ENCODE results near the gene TSEN15. TPM values are rescaled to one million over a fixed set of nuclear protein-coding genes. Genes with fewer than 3 reads are reported as not detected.
"Not testable (repeated sequence)": the region's sequence is repeated elsewhere in the genome, so short reads cannot be mapped to it uniquely, and the experiment has no call there.

TSEN15 gene
- total and polyA plus RNA-seq, 2 donors = 30.1 to 41.4 TPM

GRCh38 chr1:184033711-184034167, 17.8 kb upstream of the TSEN15 start:
- WGBS = 71% methylated on average over 2 of the region's 2 CpGs

GRCh38 chr1:184034761-184035379, 16.7 kb upstream of the TSEN15 start:
- no peak for DNase-seq (ENCODE audit: low read depth in 6 of 9, low spot score in 9 of 9)
- WGBS = 97% methylated on average over 2 of the region's 2 CpGs

More at GRCh38 chr1:184033711-184034167, 17.8 kb upstream of the TSEN15 start:
- Histone ChIP-seq H3K4me3 (ENCODE audit: low read length in 2 of 2) (no peak overlapping the region), H3K36me3 (ENCODE audit: control insufficient read depth in 2 of 2, insufficient read depth in 2 of 2, low read length in 1 of 2) (no peaks in the 10 kb centered on the region), H3K27me3 (ENCODE audit: control insufficient read depth in 2 of 2, insufficient read depth in 1 of 2, low read length in 1 of 2) (peaks cover 33 to 65% of the 10 kb centered on the region in 2 donors), H3K9me3 (ENCODE audit: control insufficient read depth in 2 of 2, insufficient read depth in 1 of 2, low read length in 1 of 2) (peaks cover 0 to 1% of the 10 kb centered on the region in 2 donors), H3K27ac (ENCODE audit: low read depth in 1 of 2, low read length in 1 of 2) (no peak overlapping the region), H3K4me1 (ENCODE audit: control insufficient read depth in 2 of 2, insufficient read depth in 2 of 2, low read length in 2 of 2) (peaks cover 7 to 10% of the 10 kb centered on the region in 2 donors)
- DNase-seq (ENCODE audit: low read depth in 6 of 9, low spot score in 9 of 9) = no peak

GRCh38 chr1:184035719-184036516, 15.6 kb upstream of the TSEN15 start:
- H3K27ac ChIP-seq (ENCODE audit: low read depth in 1 of 2, low read length in 1 of 2) = no peak overlapping the region
- no peak for DNase-seq (ENCODE audit: low read depth in 6 of 9, low spot score in 9 of 9)
- peaks cover 0 to 1% of the 10 kb centered on the region in 2 donors for H3K9me3 ChIP-seq (ENCODE audit: control insufficient read depth in 2 of 2, insufficient read depth in 1 of 2, low read length in 1 of 2)
- no peaks in the 10 kb centered on the region for H3K36me3 ChIP-seq (ENCODE audit: control insufficient read depth in 2 of 2, insufficient read depth in 2 of 2, low read length in 1 of 2)
- peak overlapping the region in 1 of 2 donors; percentile 51 for H3K4me3 ChIP-seq (ENCODE audit: low read length in 2 of 2)
- peaks cover 7 to 10% of the 10 kb centered on the region in 2 donors for H3K4me1 ChIP-seq (ENCODE audit: control insufficient read depth in 2 of 2, insufficient read depth in 2 of 2, low read length in 2 of 2)
- peaks cover 33 to 75% of the 10 kb centered on the region in 2 donors for H3K27me3 ChIP-seq (ENCODE audit: control insufficient read depth in 2 of 2, insufficient read depth in 1 of 2, low read length in 1 of 2)
- 26% methylated on average over 31 of the region's 31 CpGs for WGBS

More at GRCh38 chr1:184034761-184035379, 16.7 kb upstream of the TSEN15 start:
- H3K4me3 ChIP-seq (ENCODE audit: low read length in 2 of 2) = no peak overlapping the region
- H3K4me1 ChIP-seq (ENCODE audit: control insufficient read depth in 2 of 2, insufficient read depth in 2 of 2, low read length in 2 of 2) = peaks cover 7 to 10% of the 10 kb centered on the region in 2 donors
- peaks cover 33 to 74% of the 10 kb centered on the region in 2 donors for H3K27me3 ChIP-seq (ENCODE audit: control insufficient read depth in 2 of 2, insufficient read depth in 1 of 2, low read length in 1 of 2)
- no peak overlapping the region for H3K27ac ChIP-seq (ENCODE audit: low read depth in 1 of 2, low read length in 1 of 2)
- H3K9me3 ChIP-seq (ENCODE audit: control insufficient read depth in 2 of 2, insufficient read depth in 1 of 2, low read length in 1 of 2) = peaks cover 0 to 1% of the 10 kb centered on the region in 2 donors
- H3K36me3 ChIP-seq (ENCODE audit: control insufficient read depth in 2 of 2, insufficient read depth in 2 of 2, low read length in 1 of 2) = no peaks in the 10 kb centered on the region

- Histone ChIP-seq H3K4me1 (ENCODE audit: control insufficient read depth in 2 of 2, insufficient read depth in 2 of 2, low read length in 2 of 2) (peaks cover 7 to 10% of the 10 kb centered on the region in 2 donors), H3K9me3 (ENCODE audit: control insufficient read depth in 2 of 2, insufficient read depth in 1 of 2, low read length in 1 of 2) (peaks cover 0 to 1% of the 10 kb centered on the region in 2 donors), H3K36me3 (ENCODE audit: control insufficient read depth in 2 of 2, insufficient read depth in 2 of 2, low read length in 1 of 2) (no peaks in the 10 kb centered on the region), H3K27me3 (ENCODE audit: control insufficient read depth in 2 of 2, insufficient read depth in 1 of 2, low read length in 1 of 2) (peaks cover 33 to 74% of the 10 kb centered on the region in 2 donors), H3K27ac (ENCODE audit: low read depth in 1 of 2, low read length in 1 of 2) (no peak overlapping the region), H3K4me3 (ENCODE audit: low read length in 2 of 2) (peak overlapping the region; percentile 16 to 51)
- 2% methylated on average over 29 of the region's 29 CpGs for WGBS
- DNase-seq (ENCODE audit: low read depth in 6 of 9, low spot score in 9 of 9) = peak in 1 of 9 donors; percentile 17
Observed at GRCh38 chr1:184036517-184036949, 15.0 kb upstream of the TSEN15 start.

GRCh38 chr1:184037849-184038591, 13.5 kb upstream of the TSEN15 start:
- H3K4me3 ChIP-seq (ENCODE audit: low read length in 2 of 2) = peak overlapping the region in 1 of 2 donors; percentile 51
- H3K27ac ChIP-seq (ENCODE audit: low read depth in 1 of 2, low read length in 1 of 2) = no peak overlapping the region
- 91% methylated on average over 13 of the region's 13 CpGs for WGBS
- H3K36me3 ChIP-seq (ENCODE audit: control insufficient read depth in 2 of 2, insufficient read depth in 2 of 2, low read length in 1 of 2) = no peaks in the 10 kb centered on the region
- H3K27me3 ChIP-seq (ENCODE audit: control insufficient read depth in 2 of 2, insufficient read depth in 1 of 2, low read length in 1 of 2) = peaks cover 33 to 63% of the 10 kb centered on the region in 2 donors
- peaks cover 7 to 10% of the 10 kb centered on the region in 2 donors for H3K4me1 ChIP-seq (ENCODE audit: control insufficient read depth in 2 of 2, insufficient read depth in 2 of 2, low read length in 2 of 2)
- DNase-seq (ENCODE audit: low read depth in 6 of 9, low spot score in 9 of 9) = no peak
- H3K9me3 ChIP-seq (ENCODE audit: control insufficient read depth in 2 of 2, insufficient read depth in 1 of 2, low read length in 1 of 2) = peaks cover 0 to 1% of the 10 kb centered on the region in 2 donors

- H3K36me3 ChIP-seq (ENCODE audit: control insufficient read depth in 2 of 2, insufficient read depth in 2 of 2, low read length in 1 of 2) = no peaks in the 10 kb centered on the region
- 90% methylated on average over 4 of the region's 4 CpGs for WGBS
- no peak for DNase-seq (ENCODE audit: low read depth in 6 of 9, low spot score in 9 of 9)
- no peak overlapping the region for H3K4me3 ChIP-seq (ENCODE audit: low read length in 2 of 2)
- no peak overlapping the region for H3K27ac ChIP-seq (ENCODE audit: low read depth in 1 of 2, low read length in 1 of 2)
- H3K9me3 ChIP-seq (ENCODE audit: control insufficient read depth in 2 of 2, insufficient read depth in 1 of 2, low read length in 1 of 2) = peaks cover 0 to 1% of the 10 kb centered on the region in 2 donors
- H3K27me3 ChIP-seq (ENCODE audit: control insufficient read depth in 2 of 2, insufficient read depth in 1 of 2, low read length in 1 of 2) = peaks cover 33 to 54% of the 10 kb centered on the region in 2 donors
- H3K4me1 ChIP-seq (ENCODE audit: control insufficient read depth in 2 of 2, insufficient read depth in 2 of 2, low read length in 2 of 2) = peaks cover 7 to 10% of the 10 kb centered on the region in 2 donors
Observed at GRCh38 chr1:184039126-184039525, 12.4 kb upstream of the TSEN15 start.

- Histone ChIP-seq H3K4me1 (ENCODE audit: control insufficient read depth in 2 of 2, insufficient read depth in 2 of 2, low read length in 2 of 2) (peaks cover under 1 to 8% of the 10 kb centered on the region in 2 donors), H3K9me3 (ENCODE audit: control insufficient read depth in 2 of 2, insufficient read depth in 1 of 2, low read length in 1 of 2) (peaks cover 0 to 1% of the 10 kb centered on the region in 2 donors), H3K36me3 (ENCODE audit: control insufficient read depth in 2 of 2, insufficient read depth in 2 of 2, low read length in 1 of 2) (no peaks in the 10 kb centered on the region), H3K27me3 (ENCODE audit: control insufficient read depth in 2 of 2, insufficient read depth in 1 of 2, low read length in 1 of 2) (peaks cover 18 to 29% of the 10 kb centered on the region in 2 donors), H3K27ac (ENCODE audit: low read depth in 1 of 2, low read length in 1 of 2) (no peak overlapping the region), H3K4me3 (ENCODE audit: low read length in 2 of 2) (no peak overlapping the region)
- 94% methylated on average over 3 of the region's 3 CpGs for WGBS
- no peak for DNase-seq (ENCODE audit: low read depth in 6 of 9, low spot score in 9 of 9)
Observed at GRCh38 chr1:184041731-184042130, 9.8 kb upstream of the TSEN15 start.

GRCh38 chr1:184043315-184043714, 8.2 kb upstream of the TSEN15 start:
- not testable (repeated sequence) for H3K27ac ChIP-seq (ENCODE audit: low read depth in 1 of 2, low read length in 1 of 2)
- 96% methylated on average over 2 of the region's 2 CpGs for WGBS

More at GRCh38 chr1:184043315-184043714, 8.2 kb upstream of the TSEN15 start:
- H3K9me3 ChIP-seq (ENCODE audit: control insufficient read depth in 2 of 2, insufficient read depth in 1 of 2, low read length in 1 of 2); H3K4me1 ChIP-seq (ENCODE audit: control insufficient read depth in 2 of 2, insufficient read depth in 2 of 2, low read length in 2 of 2); DNase-seq (ENCODE audit: low read depth in 6 of 9, low spot score in 9 of 9); H3K36me3 ChIP-seq (ENCODE audit: control insufficient read depth in 2 of 2, insufficient read depth in 2 of 2, low read length in 1 of 2); H3K4me3 ChIP-seq (ENCODE audit: low read length in 2 of 2): not testable (repeated sequence)
- H3K27me3 ChIP-seq (ENCODE audit: control insufficient read depth in 2 of 2, insufficient read depth in 1 of 2, low read length in 1 of 2) = peaks cover 3 to 14% of the 10 kb centered on the region in 2 donors

Measured in thymus (tissue), 11 donors.